SJSA1 (cell line): Measurements from ENCODE around the gene GPX6. TPM values are rescaled to one million over a fixed set of nuclear protein-coding genes. Genes with fewer than 3 reads are reported as not detected.
"Not testable (repeated sequence)": the region's sequence is repeated elsewhere in the genome, so short reads cannot be mapped to it uniquely, and the experiment has no call there.

Source experiments
- DNase-seq, 2 experiments: peaks; one replicate each; pipeline ENCODE4 v3.0.0-alpha.2; 2015 to 2020; ENCODE audit warnings: low spot score in 2 of 2, low read depth in 1 of 2
- H3K27ac ChIP-seq: fragments of 250-450 bp; sonication (Bioruptor Pico); 2 replicates; pipeline ENCODE4 v1.5.1; 2020; ENCODE audit warnings: mild to moderate bottlenecking, moderate library complexity
- H3K27me3 ChIP-seq: fragments of 250-450 bp; sonication (Bioruptor Pico); replicated peaks from 2 replicates; pipeline ENCODE4 v1.5.1; 2020; ENCODE audit warnings: mild to moderate bottlenecking, moderate library complexity
- H3K36me3 ChIP-seq: fragments of 250-450 bp; sonication (Bioruptor Pico); 2 replicates; pipeline ENCODE4 v1.5.1; 2020; ENCODE audit warnings: mild to moderate bottlenecking
- H3K4me1 ChIP-seq: fragments of 250-450 bp; sonication (Bioruptor Pico); replicated peaks from 2 replicates; pipeline ENCODE4 v1.6.1; 2021; ENCODE audit warnings: mild to moderate bottlenecking
- H3K4me3 ChIP-seq: fragments of 250-450 bp; sonication (Bioruptor Pico); 2 replicates; pipeline ENCODE4 v1.5.1; 2020; ENCODE audit warnings: mild to moderate bottlenecking
- H3K9me3 ChIP-seq: fragments of 250-450 bp; sonication (Bioruptor Pico); replicated peaks from 2 replicates; pipeline ENCODE4 v1.5.1; 2020; ENCODE audit warnings: mild to moderate bottlenecking
- total RNA-seq: library from RNA; depleted of rRNA; stranded (reverse); fragments of >200 nt; shearing (Covaris generic); gene quantifications from 2 replicates; pipeline ENCODE4 v1.2.3, GENCODE V29; 2014; rRNA removed

Gene GPX6
- total RNA-seq, 1 experiment from 2014 or later, result not detected

DNA sequence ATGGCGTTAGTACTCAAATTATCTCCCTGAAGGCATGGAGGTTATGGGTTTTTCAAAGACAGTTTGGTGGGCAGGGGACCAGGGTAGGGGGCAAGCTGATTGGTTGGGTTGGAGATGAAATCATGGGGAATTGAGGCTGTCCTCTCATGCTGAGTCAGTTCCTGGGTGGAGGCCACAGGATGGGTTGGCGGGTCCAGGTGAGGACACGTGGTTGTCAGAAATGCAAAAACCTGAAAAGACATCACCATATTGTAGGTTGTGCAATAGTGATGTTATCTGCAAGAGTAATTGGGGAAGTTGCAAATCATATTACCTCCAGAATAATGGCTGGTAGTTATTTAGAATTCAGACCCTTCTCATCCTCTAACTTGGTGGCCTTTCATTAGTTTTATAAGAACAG lies 30.1 kb downstream of the GPX6 start:
- no peaks in the 10 kb centered on the region for H3K4me1 ChIP-seq
- no peaks in the 10 kb centered on the region for H3K9me3 ChIP-seq
- DNase-seq, result no peak
- H3K27me3 ChIP-seq, result peaks cover 10% of the 10 kb centered on the region
- H3K4me3 ChIP-seq, result no peak overlapping the region
- H3K36me3 ChIP-seq, result no peaks in the 10 kb centered on the region
- no peak overlapping the region for H3K27ac ChIP-seq

DNA sequence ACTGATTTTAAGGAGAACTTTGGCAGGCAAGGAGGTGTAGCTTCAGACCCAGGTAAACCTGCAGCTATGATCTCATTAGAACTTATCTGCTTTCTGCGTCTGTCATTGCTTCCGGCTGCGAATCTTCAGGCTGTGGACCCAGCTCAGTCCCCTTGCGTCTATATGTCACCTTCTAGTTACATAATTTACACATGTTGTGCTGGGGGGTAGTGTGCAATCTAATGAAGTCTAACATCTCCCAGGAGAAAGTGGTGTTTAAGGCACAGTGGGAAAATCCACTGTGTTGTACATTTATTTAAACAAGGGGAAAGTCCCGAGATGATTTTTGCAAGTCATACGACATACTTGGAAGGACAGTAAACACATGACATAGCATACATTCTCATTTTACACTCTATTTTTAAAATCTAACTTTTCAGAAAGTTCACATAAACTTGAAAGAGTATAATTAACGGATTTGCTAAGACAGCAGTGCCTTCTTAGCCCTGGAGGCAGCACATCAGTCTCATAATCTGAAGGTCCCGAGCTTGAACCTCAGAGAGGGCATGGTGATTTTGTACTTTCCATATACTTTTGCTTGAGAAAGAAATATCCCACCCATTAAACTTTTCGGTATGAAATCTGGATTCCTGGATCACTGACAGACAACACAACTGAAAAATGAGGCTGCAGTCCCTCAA lies 35.2 kb downstream of the GPX6 start:
- no peaks in the 10 kb centered on the region for H3K36me3 ChIP-seq
- no peak for DNase-seq
- no peaks in the 10 kb centered on the region for H3K4me1 ChIP-seq
- no peaks in the 10 kb centered on the region for H3K9me3 ChIP-seq
- H3K27ac ChIP-seq, result no peak overlapping the region
- H3K27me3 ChIP-seq, result peaks cover 30% of the 10 kb centered on the region
- H3K4me3 ChIP-seq, result no peak overlapping the region

DNA sequence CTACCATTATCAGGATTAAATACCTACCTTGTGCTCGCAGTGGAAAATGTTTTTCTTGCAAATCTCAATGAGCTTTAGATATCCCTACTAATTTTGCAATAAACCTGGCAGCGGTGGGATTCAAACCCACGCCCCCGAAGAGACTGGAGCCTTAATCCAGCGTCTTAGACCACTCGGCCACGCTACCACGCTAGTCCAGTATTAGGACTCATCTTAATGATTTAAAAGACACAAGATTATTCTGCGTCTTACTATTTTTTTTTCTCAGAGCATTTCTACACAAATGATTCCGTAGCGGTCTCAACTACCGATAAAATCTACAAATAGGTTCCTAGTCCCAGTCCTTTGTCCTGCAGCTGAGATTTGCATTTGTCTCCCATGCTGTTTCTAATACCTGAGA lies 37.1 kb downstream of the GPX6 start:
- peaks cover 33% of the 10 kb centered on the region for H3K27me3 ChIP-seq
- no peaks in the 10 kb centered on the region for H3K4me1 ChIP-seq
- H3K4me3 ChIP-seq, result no peak overlapping the region
- H3K9me3 ChIP-seq, result no peaks in the 10 kb centered on the region
- DNase-seq, result no peak
- H3K36me3 ChIP-seq, result no peaks in the 10 kb centered on the region
- no peak overlapping the region for H3K27ac ChIP-seq

DNA sequence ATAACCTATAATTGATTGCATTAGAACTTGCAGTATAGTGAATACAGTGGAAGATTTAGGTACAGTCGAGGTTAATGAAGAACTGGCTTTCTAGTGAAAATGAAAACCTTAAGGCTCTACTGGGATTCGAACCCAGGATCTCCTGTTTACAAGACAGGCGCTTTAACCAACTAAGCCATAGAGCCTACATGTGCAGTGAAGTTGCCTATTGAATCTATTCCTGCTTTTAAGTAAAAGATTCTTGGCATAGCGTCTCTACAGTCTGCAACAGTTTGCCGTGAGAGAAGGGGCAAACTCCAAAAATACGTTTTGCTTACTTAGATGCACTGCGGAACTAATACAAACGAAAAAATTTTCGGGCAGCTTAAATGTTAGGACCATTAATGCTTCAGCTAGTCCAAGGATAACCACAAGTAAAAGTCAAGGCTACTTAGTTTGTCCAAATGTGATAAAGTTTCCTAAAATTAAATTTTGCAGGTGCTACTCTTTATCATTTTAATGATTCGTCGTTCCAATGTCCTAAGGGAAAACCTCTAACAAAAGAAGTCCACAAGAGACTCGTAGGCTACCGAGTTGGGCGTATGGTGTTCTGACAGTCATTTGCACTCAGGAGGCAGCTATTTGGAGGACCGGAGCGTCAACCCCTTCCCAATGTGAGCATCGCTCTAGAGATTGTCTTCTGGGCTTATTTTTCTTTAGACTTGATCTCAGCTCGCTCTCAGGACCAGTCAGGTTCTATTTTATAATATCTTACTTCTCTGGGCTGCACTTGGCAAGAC lies 41.0 kb downstream of the GPX6 start:
- peaks cover 21% of the 10 kb centered on the region for H3K27me3 ChIP-seq
- H3K4me3 ChIP-seq, result peak overlapping the region; percentile 14
- no peak overlapping the region for H3K27ac ChIP-seq
- peak; percentile 50 to 53 for DNase-seq
- no peaks in the 10 kb centered on the region for H3K36me3 ChIP-seq
- H3K9me3 ChIP-seq, result no peaks in the 10 kb centered on the region
- H3K4me1 ChIP-seq, result no peaks in the 10 kb centered on the region

DNA sequence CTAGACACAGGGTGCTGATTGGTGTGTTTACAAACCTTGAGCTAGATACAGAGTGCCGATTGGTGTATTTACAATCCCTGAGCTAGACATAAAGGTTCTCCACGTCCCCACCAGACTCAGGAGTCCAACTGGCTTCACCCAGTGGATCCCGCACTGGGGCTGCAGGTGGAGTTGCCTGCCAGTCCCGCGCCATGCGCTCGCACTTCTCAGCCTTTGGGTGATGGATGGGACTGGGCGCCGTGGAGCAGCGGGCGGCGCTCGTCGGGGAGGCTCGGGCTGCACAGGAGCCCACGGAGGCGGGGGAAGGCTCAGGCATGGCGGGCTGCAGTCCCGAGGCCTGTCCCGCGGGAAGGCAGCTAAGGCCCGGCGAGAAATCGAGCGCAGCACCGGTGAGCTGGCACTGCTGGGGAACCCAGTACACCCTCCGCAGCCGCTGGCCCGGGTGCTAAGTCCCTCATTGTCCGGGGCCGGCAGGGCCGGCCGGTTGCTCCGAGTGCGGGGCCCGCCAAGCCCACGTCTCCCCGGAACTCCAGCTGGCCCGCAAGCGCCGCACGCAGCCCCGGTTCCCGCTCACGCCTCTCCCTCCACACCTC lies 46.3 kb downstream of the GPX6 start:
- not testable (repeated sequence) for H3K9me3 ChIP-seq, DNase-seq, H3K36me3 ChIP-seq, H3K27ac ChIP-seq, H3K4me1 ChIP-seq, H3K4me3 ChIP-seq
- peaks cover 15% of the 10 kb centered on the region for H3K27me3 ChIP-seq

DNA sequence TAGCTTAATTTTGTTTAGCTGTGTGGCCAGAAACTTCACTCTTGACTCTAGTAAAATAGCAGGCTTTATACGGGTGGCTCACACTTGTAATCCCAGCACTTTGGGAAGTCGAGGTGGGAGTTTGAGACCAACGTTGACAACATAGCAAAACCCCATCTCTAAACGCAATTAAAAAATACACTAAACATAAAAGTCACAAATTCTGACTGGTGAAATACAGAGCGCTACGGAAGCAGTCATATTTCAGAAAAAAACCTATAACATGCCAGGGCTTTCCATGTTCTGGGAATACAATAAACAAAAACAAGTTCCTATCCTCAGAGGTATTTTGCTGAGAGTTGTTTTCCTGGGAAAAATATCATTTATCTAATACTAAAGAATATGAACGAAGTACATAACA lies 47.5 kb downstream of the GPX6 start:
- Histone ChIP-seq H3K27ac (no peak overlapping the region), H3K27me3 (peaks cover 15% of the 10 kb centered on the region; the same call in 1 of the 2 replicates), H3K4me3 (no peak overlapping the region), H3K4me1 (no peaks in the 10 kb centered on the region), H3K36me3 (no peaks in the 10 kb centered on the region), H3K9me3 (no peaks in the 10 kb centered on the region)
- no peak for DNase-seq

DNA sequence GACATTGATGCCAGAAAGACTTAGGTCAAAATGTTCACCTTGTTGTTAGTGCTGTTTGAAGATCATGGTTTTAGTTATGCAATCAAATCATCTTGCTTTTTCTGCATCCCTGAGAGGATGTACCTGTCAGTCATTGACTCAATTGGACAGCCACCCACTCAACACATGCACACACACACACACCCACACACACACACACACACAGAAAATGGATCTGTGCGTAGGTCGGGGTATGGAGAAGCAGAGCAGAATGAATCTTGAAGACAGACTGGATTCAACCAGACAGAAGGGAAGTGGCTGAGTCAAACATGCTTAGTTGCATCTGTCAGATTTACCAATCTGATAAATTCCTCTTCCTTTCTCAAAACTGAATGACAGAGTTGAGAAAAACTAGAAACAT lies 53.2 kb downstream of the GPX6 start:
- H3K27ac ChIP-seq, result no peak overlapping the region

DNA sequence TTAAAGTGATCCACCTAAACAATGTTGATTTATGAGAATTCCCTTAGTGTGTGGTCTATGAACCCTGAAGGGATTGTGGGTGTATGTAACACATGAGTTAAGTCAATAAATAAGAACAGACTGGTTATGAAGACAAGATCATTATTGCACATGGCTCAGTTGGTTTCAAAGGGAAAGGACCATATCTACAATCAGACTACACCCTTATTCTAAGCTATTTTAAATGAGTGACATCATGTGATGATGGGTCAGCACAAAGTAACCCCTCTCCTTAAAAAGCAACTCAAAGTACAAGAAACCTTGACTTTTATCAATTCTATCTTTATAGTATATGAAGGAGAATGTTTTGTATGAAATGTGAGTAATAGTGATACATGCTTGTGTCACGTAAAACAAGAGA lies 57.0 kb downstream of the GPX6 start:
- no peak overlapping the region for H3K27ac ChIP-seq
- no peak overlapping the region for H3K4me3 ChIP-seq
- no peak for DNase-seq
- H3K36me3 ChIP-seq, result no peaks in the 10 kb centered on the region
- H3K4me1 ChIP-seq, result no peaks in the 10 kb centered on the region
- peaks cover 6% of the 10 kb centered on the region for H3K27me3 ChIP-seq
- H3K9me3 ChIP-seq, result no peaks in the 10 kb centered on the region

More for the DNA sequence above, 53.2 kb downstream of the GPX6 start:
- no peak for DNase-seq
- Histone ChIP-seq H3K4me1 (no peaks in the 10 kb centered on the region), H3K36me3 (no peaks in the 10 kb centered on the region), H3K9me3 (no peaks in the 10 kb centered on the region), H3K27me3 (peaks cover 19% of the 10 kb centered on the region), H3K4me3 (no peak overlapping the region)

Other genes with a start within 250 kb of the GPX6 start
- 11.7 and 17.4 TPM in 2 replicates for gene ZSCAN26, start 248.7 kb downstream of the GPX6 start, total RNA-seq
- 13.4 and 13.5 TPM in 2 replicates for gene PGBD1, start 234.2 kb downstream of the GPX6 start, total RNA-seq
- 17.9 and 67.4 TPM in 2 replicates for gene ZSCAN31, start 179.6 kb downstream of the GPX6 start, total RNA-seq
- gene ZKSCAN3, start 165.8 kb downstream of the GPX6 start, total RNA-seq, result 5.9 and 6.9 TPM in 2 replicates
- 4.8 and 6.6 TPM in 2 replicates for gene ZSCAN12, start 116.0 kb downstream of the GPX6 start, total RNA-seq
- 0.28 and 2.6 TPM in 2 replicates for gene ZSCAN23, start 72.3 kb downstream of the GPX6 start, total RNA-seq
- gene GPX5, start 10.1 kb upstream of the GPX6 start, total RNA-seq, result not detected in 2 replicates